ENCODE results near the gene ZNRF3. TPM values are rescaled to one million over a fixed set of nuclear protein-coding genes. Genes with fewer than 3 reads are reported as not detected.

Gene ZNRF3
- total RNA-seq, 1 donor from 2014 or later = 18.5 TPM

DNA sequence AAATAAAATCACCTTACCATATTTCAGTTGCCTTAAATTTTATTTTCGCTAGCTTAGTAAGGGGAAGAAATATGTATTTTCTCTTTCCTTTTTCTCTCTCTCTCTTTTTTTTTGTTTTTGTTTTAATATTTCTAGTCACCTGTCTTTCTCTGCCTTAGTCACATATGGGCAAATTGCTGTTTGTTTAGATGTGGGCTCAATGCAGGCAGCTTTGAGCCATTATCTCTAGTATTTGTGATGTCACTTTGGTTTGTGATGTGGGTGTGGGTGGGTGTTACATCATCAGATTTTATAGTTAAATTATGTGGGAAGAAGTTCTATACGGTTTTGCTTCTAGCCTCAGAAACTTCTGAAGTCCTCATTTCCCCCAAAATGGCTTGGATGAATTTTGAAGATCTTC lies 178.4 kb downstream of the ZNRF3 start, which contains the start of gene C22orf31:
C22orf31 (minus strand) TSS at position 59 of the 400 bp plus-strand sequence; CDS start at position 20, 39 bp downstream.
- no peak for DNase-seq (ENCODE audit: low read depth, low spot score)
- H3K4me3 Mint-ChIP-seq = no peak within 1 kb of the TSS
- H3K36me3 Mint-ChIP-seq (ENCODE audit: low read depth) = no peaks in the 10 kb centered on the region
- peaks cover 25% of the 10 kb centered on the region for H3K4me1 Mint-ChIP-seq
- H3K27ac Mint-ChIP-seq (ENCODE audit: unreplicated experiment) = no peak within 1 kb of the TSS
- H3K9me3 Mint-ChIP-seq = no peaks in the 10 kb centered on the region
- H3K27me3 Mint-ChIP-seq (ENCODE audit: low read depth) = no peaks in the 10 kb centered on the region
- TF ChIP-seq, protein P1, sequence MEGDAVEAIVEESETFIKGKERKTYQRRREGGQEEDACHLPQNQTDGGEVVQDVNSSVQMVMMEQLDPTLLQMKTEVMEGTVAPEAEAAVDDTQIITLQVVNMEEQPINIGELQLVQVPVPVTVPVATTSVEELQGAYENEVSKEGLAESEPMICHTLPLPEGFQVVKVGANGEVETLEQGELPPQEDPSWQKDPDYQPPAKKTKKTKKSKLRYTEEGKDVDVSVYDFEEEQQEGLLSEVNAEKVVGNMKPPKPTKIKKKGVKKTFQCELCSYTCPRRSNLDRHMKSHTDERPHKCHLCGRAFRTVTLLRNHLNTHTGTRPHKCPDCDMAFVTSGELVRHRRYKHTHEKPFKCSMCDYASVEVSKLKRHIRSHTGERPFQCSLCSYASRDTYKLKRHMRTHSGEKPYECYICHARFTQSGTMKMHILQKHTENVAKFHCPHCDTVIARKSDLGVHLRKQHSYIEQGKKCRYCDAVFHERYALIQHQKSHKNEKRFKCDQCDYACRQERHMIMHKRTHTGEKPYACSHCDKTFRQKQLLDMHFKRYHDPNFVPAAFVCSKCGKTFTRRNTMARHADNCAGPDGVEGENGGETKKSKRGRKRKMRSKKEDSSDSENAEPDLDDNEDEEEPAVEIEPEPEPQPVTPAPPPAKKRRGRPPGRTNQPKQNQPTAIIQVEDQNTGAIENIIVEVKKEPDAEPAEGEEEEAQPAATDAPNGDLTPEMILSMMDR (conservative IDR thresholded peaks at IDR 0.05) = no peak

DNA sequence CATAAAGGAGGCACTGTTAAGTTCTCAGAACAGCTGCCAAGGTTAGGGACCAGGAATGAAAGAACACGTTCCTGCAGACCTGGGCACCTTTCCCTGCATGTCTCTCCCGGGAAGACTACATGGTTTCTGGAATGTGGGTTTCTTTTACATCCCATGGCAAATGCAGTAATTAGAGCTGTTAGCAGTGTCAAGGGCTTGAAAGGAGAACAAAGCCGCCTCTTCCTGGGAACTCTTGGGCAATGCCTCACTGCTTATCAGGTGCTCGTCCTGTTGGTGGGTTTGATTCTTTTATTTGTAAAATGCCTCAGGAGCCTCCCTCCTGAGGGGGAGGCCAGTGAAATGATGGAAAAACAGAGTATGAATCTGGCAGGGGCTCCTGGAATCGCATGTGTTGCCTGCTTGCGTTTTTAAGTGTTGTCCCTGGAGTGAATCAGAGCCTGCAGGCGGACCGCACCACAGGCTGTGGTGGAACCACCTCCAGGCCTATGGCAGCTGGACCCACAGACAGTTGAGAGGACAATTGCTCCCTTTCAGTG lies 179.0 kb downstream of the ZNRF3 start:
- H3K4me1 Mint-ChIP-seq = peaks cover 25% of the 10 kb centered on the region
- H3K36me3 Mint-ChIP-seq (ENCODE audit: low read depth) = no peaks in the 10 kb centered on the region
- no peaks in the 10 kb centered on the region for H3K27me3 Mint-ChIP-seq (ENCODE audit: low read depth)
- H3K4me3 Mint-ChIP-seq = no peak overlapping the region
- TF ChIP-seq, protein P1 (conservative IDR thresholded peaks at IDR 0.05) = no peak
- no peaks in the 10 kb centered on the region for H3K9me3 Mint-ChIP-seq
- DNase-seq (ENCODE audit: low read depth, low spot score) = no peak
- no peak overlapping the region for H3K27ac Mint-ChIP-seq (ENCODE audit: unreplicated experiment)

DNA sequence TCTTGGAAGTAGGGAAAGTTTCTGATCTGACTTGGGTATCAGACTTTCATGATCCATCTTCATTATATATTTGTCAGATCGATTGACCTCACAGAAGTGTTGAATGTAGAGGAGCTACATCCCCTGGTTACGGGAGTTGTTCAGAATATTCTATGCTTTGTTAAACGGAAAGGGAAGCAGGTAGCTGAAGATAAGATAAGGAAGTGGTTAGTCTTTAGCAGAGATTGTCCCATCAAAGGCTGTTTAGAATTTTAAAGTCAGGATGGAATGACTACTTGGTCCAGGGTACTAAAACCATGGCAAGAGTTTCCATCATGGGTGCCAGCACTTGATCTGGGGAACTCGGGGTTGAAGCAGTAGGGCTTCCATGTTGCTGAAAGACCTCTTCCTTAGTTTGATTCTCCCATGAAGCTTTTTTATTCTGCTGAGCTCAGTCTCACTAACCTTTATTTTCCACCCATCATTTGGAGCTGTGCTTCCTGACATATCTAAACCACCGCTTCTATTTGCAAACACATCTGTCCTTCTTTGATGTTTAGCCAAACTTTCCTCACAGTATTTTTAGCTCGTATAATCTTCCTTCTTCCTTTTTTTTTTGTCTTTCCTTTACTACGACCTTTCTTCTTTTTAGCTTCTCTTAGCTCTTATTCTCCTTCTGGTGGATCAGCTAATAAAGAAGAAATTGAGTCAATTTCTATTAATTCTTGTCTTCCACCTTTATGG lies 182.3 kb downstream of the ZNRF3 start:
- DNase-seq (ENCODE audit: low read depth, low spot score) = no peak
- H3K27me3 Mint-ChIP-seq (ENCODE audit: low read depth) = peaks cover 17% of the 10 kb centered on the region
- no peaks in the 10 kb centered on the region for H3K36me3 Mint-ChIP-seq (ENCODE audit: low read depth)

DNA sequence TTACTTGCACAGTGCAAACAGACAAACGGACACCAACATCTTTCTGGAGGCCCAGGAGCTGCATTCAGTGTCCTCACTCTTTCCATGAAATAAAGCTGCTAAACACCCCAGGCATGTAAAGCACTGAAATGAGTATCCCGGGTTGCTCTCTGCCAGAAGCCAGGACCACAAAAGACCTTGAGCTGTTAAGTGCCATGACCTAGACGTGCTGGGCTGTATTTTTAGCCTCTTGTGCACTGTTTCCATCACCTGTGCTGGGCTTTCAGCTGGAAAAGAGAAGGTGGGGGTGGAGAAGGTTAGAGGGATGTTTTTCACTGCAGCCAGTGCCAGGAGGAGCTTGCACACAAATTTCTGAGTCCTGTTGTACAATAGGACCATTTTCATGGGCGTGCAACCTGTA lies 186.1 kb downstream of the ZNRF3 start:
- Mint-ChIP-seq H3K27me3 (ENCODE audit: low read depth) (peaks cover 46% of the 10 kb centered on the region), H3K27ac (ENCODE audit: unreplicated experiment) (no peak overlapping the region), H3K4me3 (peak overlapping the region; percentile 74), H3K36me3 (ENCODE audit: low read depth) (no peaks in the 10 kb centered on the region), H3K4me1 (peaks cover 20% of the 10 kb centered on the region), H3K9me3 (no peaks in the 10 kb centered on the region)
- no peak for DNase-seq (ENCODE audit: low read depth, low spot score)
- TF ChIP-seq, protein P1 (conservative IDR thresholded peaks at IDR 0.05) = no peak

More for the DNA sequence above, 182.3 kb downstream of the ZNRF3 start:
- no peak overlapping the region for H3K27ac Mint-ChIP-seq (ENCODE audit: unreplicated experiment)
- TF ChIP-seq, protein P1 (conservative IDR thresholded peaks at IDR 0.05) = no peak
- H3K4me1 Mint-ChIP-seq = peaks cover 23% of the 10 kb centered on the region
- no peaks in the 10 kb centered on the region for H3K9me3 Mint-ChIP-seq
- H3K4me3 Mint-ChIP-seq = no peak overlapping the region

DNA sequence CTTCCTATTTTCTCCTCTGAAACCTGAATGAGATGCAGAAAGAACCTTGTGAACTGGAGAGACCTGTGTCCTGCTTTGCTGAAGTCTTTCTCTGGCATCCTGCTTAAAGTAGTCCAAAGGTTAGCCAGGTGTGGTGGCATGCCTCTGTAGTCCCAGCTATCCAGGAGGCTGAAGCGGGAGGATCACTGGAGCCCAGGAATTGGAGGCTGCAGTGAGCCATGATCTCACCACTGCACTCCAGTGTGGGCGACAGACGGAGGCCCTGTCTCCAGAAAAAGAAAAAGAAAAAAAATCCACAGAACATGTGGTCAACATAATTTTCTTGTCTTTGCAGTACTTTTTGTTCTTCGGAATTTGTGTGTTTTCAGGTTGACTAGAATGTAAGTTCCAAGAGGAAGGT lies 187.1 kb downstream of the ZNRF3 start:
- TF ChIP-seq, protein P1 (conservative IDR thresholded peaks at IDR 0.05) = no peak
- Mint-ChIP-seq H3K4me3 (peak overlapping the region; percentile 85), H3K4me1 (peaks cover 20% of the 10 kb centered on the region)

More for the DNA sequence above, 187.1 kb downstream of the ZNRF3 start:
- Mint-ChIP-seq H3K9me3 (no peaks in the 10 kb centered on the region), H3K27ac (ENCODE audit: unreplicated experiment) (no peak overlapping the region), H3K27me3 (ENCODE audit: low read depth) (peaks cover 56% of the 10 kb centered on the region), H3K36me3 (ENCODE audit: low read depth) (no peaks in the 10 kb centered on the region)
- no peak for DNase-seq (ENCODE audit: low read depth, low spot score)

Data from neural crest cell (in vitro differentiated cells).